Sciatic nerve (tissue), 2 donors: ENCODE data around the gene DNMT3A. TPM values are rescaled to one million over a fixed set of nuclear protein-coding genes. Genes with fewer than 3 reads are reported as not detected.
A peak's percentile ranks its signal among the peaks of the same experiment; 100 is the strongest.
"Not testable (repeated sequence)": the region's sequence is repeated elsewhere in the genome, so short reads cannot be mapped to it uniquely, and the experiment has no call there.

ENCODE experiments used
- ATAC-seq: fragments of 200-7000 bp; cut with Tn5 transposase; one replicate; pipeline ENCODE4 v1.9.1; 2020; ENCODE audit warnings: mild to moderate bottlenecking, moderate library complexity
- DNase-seq: peaks from one replicate; pipeline ENCODE4 v3.0.0-alpha.2; 2020; ENCODE audit warnings: low spot score
- intact Hi-C: fragments of 100-400 bp; cut with DNase I; formaldehyde crosslinking; loops from one replicate; pipeline ENCODE4 v1.14.2; 2022
- total RNA-seq: library from RNA; stranded (reverse); fragmentation: NEBNext Ultra II Directional; extraction: Animal tissue kit (Norgen Biotek cat#: 25700); gene quantifications from one replicate; pipeline ENCODE4 v1.2.1, GENCODE V29; 2021
- donor health status: DM: no; HTN: no; CAD: no.
- donor health status: DM: no; HTN: no; CAD: no.

DNMT3A gene
- total RNA-seq, 1 donor from 2014 or later, result 35.0 TPM

DNA sequence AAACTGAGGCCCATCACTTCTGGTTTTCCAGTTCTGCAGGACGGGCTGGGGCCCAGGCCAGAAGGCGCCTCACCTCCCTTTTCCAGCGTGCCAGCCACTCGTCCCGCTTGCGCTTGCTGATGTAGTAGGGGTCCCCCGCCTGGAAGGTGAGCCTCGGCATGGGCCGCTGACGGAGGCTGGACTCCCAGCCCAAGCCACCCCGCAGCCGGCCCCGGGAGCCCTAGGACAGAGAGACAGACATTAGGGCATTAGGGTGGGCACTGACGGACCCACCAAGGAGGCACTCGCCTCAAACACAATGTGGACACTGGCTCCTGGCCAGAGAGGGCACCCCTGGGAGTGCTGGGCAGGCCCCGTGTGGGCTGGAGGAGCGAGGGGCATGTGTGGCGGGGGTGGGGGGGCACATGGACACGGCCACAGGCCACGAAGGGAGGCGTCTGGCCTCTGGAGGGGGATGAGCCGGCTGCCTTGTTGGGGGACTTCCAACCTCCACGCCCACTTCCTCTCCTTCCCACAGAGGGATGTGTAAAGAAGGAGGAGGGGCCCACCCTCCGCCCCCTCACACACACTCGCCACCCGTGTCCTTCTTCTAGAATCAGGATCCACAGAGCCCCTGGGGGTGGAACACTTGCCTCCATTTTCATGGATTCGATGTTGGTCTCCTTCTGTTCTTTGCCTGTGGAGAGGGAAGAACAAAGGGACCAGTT, 66.7 kb downstream of the DNMT3A start:
- DNase-seq, result no peak

DNA sequence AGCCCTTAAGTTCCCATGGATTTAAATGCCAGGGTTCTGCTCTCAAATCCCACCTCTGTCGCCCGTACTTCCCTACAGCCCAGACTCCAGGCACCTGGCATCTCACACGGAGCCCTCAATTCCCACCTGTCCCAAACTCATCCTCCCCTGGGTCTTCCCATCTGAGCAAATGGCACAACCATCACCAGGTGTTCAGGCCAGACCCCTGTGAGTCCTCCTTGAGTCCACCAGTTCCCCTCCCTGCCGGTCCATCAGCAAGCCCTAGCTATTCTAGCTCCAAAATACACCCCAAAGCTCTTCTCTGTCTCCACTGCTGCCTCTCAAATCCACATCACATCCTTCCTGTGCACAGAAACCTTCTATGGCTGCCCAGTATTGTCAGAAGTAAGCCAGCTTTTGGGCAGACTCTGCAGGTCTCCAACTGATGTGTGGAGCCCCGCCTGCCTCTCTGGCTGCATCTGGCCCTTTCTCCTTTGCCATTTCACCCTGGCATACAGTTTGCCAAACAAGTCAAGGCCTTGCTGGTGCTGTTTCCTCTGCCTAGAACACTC, 67.7 kb downstream of the DNMT3A start:
- intact Hi-C loops, result no loop called here
- DNase-seq (no peak), ATAC-seq (no peak)

More for the DNA sequence above, 66.7 kb downstream of the DNMT3A start:
- ATAC-seq, result peak; percentile 42
- intact Hi-C loops, result no loop called here

DNA sequence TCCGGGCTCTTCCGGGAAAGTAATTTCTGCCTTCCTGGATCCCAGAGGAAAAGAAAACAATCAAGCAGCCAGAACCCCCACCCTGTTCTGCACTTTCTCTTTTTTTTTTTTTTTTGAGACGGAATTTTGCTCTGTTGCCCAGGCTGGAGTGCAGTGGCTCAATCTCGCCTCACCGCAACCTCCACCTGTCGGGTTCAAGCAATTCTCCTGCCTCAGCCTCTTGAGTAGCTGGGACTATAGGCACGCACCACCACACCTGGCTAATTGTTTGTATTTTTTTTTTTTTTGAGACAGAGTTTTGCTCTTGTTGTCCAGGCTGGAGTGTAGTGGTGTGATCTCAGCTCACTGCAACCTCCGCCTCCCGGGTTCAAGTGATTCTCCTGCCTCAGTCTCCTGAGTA, 69.0 kb downstream of the DNMT3A start:
- DNase-seq, intact Hi-C loops, ATAC-seq: not testable (repeated sequence)

DNA sequence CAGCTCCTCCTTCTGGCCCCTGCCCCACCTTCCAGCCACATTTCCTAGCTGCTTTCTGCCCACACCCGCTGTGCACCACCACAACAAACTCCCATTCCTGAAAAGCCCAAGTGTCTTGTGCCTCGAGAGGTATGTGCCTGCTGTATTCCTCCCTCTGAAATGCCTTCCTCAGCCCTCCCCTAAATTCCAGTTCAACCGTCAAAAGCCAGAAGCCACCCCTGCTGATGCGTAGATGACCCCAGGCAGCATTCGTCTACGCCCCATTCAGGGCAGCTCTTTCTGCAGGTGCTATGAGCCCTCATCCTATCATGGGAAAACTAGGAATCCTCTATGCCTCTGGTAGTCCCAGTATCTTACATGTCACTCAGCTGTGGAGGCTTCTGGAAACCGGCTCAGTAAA, 71.7 kb downstream of the DNMT3A start:
- ATAC-seq (no peak), DNase-seq (no peak)
- intact Hi-C loops, result no loop called here

DNA sequence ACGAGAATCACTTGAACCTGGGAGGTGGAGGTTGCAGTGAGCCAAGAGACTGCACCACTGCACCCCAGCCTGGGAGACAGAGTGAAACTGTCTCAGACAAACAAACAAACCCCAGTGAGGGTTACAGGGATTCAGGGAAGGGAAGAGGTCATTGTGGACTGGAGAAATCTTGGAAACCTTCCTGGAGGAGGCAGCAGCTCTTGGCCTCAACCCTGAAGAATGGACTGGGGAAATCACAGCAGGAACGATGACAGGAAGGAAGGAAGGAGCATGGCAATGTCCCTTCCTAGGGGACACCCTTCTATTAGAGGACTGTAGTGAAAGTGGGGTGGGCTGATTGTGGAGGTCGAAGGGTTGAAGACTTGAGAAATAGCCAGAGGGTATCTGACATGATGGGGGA, 72.5 kb downstream of the DNMT3A start:
- no peak for DNase-seq
- ATAC-seq, result no peak
- intact Hi-C loops, result no loop called here

DNA sequence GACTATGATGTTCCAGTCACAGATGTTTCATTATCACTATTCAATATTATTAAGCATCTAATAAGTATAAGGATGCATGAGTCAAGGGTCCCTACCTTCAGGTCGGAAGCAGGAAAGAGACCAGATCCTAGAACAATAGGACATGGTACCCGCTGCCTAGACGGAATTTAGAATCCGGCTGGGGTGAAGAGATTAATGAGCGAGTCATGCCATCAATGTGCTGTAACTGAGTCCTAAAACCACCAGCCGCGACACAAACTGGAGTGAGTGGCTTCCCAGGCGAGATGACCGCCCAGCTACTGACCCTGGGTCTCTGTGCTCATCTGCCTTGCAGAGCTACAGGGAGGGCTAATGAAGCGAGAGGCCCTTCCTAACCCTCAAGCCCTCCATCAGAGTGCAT, 73.6 kb downstream of the DNMT3A start:
- intact Hi-C loops, result no loop called here
- no peak for ATAC-seq
- no peak for DNase-seq

DNA sequence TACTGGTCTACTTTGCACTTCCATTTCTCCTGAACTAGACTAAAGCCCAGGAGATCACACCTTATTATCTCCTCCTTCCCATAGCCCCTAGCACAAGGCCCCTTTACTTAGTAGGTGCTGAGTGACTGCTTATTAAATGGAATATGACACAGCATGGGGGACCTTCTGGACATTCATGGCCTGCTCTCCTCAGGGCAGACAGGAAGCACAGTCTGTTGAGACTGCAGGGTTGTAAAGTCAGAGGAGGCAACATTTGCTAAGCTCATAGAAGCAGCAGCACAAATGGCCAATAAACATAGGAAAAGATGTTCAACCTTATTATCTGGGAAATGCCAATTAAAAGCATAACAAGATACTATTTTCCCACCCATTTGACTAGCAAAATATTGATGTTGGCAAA, 75.3 kb downstream of the DNMT3A start:
- no peak for DNase-seq
- no peak for ATAC-seq
- intact Hi-C loops, result no loop called here

DNA sequence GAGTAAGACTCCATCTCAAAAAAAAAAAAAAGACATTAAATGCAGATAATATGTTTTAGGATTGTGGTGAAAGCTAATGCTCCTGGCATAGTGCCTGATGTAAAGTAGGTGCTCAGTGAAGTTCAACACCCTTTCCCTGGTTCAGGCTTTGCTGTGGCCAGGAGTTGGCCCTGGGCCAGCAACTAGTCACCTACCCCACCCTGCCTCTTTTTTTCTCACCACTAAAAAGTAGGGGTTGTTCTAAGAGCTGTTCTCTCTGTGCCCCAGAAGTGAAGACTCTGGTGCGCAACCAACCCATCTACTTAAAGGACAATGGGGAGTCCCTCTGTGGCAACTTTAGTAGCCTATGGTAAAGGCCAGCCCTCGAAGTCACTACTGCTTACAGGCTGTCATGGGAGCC, 75.9 kb downstream of the DNMT3A start:
- intact Hi-C loops, result no loop called here
- DNase-seq (no peak), ATAC-seq (no peak)

DNA sequence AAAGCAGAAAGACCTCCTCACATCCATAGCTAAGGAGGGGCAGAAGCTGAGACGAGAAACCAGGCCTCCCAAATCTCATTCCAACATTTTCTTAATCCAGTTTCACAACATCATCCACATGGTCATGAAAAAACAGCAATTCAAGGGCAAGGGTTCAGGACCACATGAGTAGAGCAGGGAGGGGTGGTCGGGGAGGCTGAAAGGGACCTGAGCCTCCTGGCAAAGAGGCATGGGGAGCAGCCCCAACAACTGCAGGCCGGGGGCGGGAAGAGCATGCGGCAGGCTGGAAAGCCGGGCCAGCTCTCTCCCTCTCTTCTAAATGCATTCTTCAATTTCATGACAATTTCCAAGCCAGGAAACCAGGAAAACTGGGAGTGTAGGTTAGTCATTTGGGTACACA, 76.7 kb downstream of the DNMT3A start:
- intact Hi-C loops, result no loop called here
- ATAC-seq (peak; percentile 84), DNase-seq (no peak)

DNA sequence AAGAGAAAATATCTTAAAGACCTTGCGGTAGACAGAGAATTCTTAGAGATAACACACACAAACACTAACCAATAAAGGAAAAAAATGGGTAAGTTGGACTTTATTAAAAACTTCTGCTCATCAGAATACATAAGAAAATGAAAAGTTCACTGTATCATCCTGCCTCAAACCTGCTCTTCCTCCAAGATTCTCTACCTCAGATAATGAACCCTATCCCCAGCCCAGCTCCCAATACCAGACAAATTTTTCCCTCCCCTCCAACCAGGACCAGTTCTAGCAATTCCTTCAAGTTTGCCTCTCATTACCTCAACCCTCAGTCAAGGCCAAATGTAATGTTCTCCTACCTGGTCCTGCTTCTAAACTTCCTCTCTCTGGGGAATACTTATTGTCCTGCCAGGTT, 79.4 kb downstream of the DNMT3A start:
- no peak for ATAC-seq
- intact Hi-C loops, result no loop called here
- DNase-seq, result no peak

DNA sequence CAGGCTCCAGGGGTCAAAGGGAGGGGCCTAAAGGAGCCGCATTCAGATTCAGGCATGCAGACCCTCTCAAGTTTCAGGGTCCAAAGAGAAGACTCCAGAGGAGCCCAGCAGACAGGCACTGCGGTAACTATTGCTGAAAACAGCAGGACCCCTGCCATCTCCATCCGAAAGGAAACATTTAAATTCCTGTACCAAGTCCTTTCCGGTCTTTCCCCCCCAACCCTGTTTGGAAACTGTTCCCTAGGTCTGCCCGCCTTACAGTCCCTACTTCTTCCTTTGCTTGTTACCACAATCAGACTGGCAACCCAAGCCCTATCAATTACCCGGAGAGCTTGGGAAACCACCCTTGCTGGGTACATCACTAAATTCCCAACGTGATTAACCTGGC, 82.0 kb downstream of the DNMT3A start:
- ATAC-seq, result no peak
- DNase-seq, result no peak
- intact Hi-C loops, result no loop called here

DNA sequence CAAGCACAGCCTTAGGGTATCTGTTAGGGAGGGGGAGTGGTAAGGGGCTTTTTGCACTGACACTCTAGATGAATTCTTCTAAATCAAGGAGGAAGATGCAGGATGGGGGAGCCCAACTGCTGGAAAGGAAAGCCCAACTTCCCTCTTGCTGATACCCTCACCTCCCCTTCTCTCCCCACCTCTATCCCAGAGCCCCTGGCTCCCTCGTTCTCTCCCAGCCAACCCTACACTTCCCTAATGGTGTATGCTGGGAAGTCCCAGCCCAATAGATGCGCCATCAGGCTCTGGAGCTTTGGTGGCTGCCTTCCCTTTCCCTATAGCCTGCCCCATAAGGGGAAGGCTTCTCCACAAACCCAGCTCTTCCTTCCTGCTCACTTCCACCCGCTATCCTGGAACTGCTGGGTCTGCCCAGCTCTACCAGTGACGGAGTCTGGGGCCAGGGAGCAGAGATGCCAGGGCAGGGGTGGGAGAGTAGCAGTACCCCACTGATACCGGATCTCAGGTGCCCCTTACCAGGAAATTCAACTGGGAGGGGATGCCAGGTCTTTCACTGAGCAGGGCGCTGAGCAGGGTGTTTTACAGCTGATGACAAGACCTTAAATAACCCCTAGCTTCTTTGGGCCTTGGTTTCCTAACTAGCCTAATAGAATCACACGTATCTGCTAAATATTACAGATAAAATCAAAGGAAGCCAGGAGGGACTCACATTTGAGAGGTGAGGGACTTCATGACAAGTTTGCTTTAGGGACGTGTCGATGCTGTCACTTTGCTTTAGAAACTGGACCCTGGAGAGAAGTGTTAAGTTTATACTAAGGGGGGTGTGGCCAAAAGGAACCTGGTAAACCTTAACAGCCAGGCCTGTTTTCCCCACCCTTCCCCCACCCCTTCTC, 82.6 kb downstream of the DNMT3A start:
- intact Hi-C loops, result no loop called here
- ATAC-seq (no peak), DNase-seq (no peak)

DNA sequence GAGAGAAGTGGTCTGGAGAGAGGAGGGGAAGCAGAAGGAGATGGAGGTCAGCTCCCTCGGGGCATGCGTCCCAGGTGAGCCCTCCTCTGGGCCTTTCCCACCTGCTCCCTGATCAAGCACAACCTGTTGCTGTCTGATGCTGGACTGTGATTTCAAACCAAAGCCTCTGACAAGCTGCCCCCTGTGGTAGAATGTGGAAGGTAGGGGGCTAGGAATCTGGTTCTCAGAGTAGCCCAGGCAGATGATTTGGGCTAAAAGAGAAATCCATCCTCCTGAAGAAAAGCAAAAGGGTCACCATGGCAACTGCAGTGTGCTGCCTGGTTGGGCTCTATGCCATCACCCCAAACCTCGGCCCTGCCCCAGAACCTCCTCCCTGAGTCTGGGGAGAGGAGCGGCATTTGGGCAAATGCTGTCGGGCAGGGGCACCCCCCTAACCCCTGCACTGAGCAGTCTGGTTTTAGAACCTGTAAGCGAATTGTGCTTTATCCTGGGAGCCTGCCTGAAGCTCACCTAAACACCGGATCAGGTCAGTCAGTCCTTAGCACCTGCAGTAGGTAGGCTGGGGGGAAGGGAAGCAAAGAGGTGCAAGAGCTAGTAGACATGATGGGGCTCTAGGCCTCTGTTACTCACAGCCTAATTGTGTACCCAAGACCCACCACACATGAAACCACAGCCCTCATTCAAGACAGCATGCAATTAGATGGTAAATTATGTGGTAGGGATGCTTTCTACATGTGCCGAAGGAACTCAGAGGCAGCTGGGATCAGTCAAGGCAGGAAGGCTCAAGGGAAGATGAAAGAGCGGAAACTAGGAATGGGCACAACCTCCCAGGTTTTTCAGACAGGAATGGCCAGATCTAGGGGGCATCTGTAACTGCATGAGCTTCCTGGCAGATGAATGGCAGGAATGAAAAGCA, 83.5 kb downstream of the DNMT3A start:
- ATAC-seq (no peak), DNase-seq (no peak)
- intact Hi-C loops, result no loop called here

DNA sequence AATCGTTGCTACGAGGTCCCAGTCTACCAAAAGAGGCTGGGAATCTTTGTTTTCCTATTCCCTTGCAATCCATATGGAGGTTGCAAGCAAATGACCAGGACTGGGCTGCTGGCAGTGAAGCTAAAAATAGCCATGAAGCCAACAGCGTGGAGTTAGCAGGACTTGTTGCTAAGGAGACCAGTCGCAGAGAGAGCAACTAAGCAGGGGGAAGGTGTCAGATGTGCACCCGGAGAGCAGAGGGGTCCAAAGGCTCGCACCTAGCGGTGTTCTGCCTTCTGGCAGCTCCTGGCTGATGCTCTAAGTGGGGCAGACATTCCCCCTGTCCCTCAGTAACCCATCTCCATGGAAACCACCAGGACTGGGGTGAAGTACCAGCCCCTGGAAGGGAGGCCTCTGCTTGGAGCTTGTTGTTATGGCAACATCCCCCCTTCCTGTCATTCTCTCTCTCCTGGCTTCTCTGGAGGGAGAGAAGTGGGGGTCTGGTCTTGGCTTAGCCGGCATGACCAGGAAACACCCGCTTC, 84.6 kb downstream of the DNMT3A start:
- intact Hi-C loops, result no loop called here
- ATAC-seq (no peak), DNase-seq (no peak)

DNA sequence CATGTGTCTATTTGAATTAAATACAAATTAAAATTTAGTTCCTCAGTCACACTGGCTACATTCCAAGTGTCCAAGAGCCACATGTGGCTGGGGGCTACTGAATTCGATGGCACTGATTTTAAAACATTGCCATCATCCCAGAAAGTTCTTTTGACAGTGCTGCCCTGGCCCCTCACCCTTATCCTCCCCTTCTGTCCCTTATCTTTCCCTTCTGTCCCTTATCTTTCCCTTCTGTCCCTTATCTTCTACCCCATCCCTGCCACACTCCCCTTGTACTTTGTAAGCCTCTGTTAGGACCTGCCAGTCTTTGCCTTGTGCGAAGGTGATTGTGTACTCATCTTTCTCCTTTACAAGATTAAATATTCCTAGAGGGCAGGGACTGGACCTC, 85.2 kb downstream of the DNMT3A start:
- ATAC-seq (no peak), DNase-seq (no peak)
- intact Hi-C loops, result no loop called here

DNA sequence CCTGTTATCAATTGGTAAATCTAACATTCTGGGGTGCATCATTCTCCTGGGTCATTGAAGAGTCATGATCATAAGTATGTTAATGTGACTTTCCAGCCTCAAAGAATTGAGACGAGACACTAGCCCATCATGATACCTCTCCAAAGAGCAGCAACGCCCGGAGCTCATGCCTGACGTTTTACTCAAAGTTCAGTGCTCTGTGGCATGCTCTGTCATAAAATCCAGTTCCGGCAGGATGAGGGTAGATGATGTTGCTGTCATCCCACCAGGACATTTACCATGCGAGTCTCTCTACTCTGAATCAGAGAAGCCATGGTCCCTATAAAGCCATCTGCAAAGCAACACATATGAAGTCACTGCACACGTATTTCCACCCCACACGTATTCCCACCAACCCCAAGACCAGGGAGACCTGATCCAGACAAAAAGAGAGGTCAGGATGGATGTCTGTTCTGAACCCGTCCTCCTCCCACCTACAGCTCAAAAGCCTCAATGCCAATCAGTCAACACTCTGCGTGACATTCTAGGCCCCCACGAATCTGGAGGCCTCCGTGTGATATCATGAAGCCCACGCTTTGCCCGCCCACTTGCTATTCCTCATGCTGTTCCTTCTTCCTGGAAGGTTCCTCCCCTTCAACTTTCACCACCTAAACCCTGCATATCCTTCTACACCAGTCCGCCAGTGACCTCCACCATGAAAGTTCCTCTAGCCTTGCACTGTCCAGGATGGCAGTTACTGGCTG, 85.8 kb downstream of the DNMT3A start:
- intact Hi-C loops, result no loop called here
- DNase-seq (no peak), ATAC-seq (no peak)

DNA sequence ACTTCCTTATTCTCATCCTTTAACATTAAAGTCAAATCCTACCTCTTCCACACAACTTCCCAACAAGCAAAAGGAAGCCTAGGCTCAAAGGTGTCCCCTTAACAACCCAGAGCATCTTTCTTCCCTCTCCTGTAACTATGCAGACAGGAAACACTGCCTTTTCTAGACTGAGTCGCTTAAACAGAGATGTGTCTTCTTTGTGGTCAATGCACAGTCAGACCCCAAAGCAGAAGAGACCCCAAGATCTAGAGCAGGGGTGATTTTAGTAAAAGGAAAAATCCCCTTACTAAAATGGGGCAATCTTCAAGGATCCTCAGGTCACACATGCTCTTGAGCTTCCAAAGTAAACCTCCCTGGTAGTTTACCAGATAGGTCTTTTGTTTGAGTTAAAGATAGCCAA, 86.8 kb downstream of the DNMT3A start:
- ATAC-seq, result no peak
- intact Hi-C loops, result no loop called here

DNA sequence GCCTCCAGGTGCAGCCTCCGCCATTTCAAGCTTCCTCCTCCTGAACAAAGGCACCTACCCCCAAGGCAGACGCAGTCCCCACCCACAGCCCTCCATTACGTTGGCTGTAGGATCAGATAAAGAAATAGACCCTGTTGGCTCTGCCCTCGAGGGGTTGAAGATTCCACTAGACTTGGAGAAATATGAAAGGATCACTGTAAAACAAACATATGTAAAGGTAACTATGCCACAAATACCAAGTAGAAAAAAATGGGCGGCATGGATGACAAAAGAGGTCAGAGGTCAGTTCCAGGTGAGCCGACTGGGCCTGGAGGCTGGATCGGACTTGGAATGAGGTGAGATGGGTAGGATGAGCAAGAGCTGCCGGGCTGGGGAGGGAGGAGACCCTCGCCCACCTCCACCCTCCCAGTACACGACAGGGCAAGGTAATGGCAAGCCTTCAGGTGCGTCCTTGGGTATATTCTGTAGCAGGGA, 88.5 kb downstream of the DNMT3A start:
- no peak for ATAC-seq
- intact Hi-C loops, result no loop called here

More for the DNA sequence above, 86.8 kb downstream of the DNMT3A start:
- DNase-seq, result no peak

More for the DNA sequence above, 88.5 kb downstream of the DNMT3A start:
- no peak for DNase-seq
